Fibroblast of villous mesenchyme (primary cell): ENCODE data around the gene USP7. TPM values are rescaled to one million over a fixed set of nuclear protein-coding genes. Genes with fewer than 3 reads are reported as not detected.
A peak's percentile ranks its signal among the peaks of the same experiment; 100 is the strongest.

Experiments
- DNase-seq: peaks from one replicate; pipeline ENCODE4 v3.0.0-alpha.2; 2010; ENCODE audit warnings: low read depth
- H3K4me3 ChIP-seq: 2 replicates; pipeline ENCODE4 v1.5.1; 2011; ENCODE audit warnings: low read depth, mild to moderate bottlenecking, low read length
- CTCF ChIP-seq: IDR thresholded peaks from 2 replicates; pipeline ENCODE4 v1.5.1; 2012; ENCODE audit warnings: low read depth, mild to moderate bottlenecking, low read length; ENCODE audit not compliant: insufficient read depth
- total RNA-seq: library from RNA; depleted of rRNA; stranded (reverse); fragments of >200 nt; gene quantifications from 2 replicates; pipeline ENCODE4 v1.2.3, GENCODE V29; 2012

USP7 gene
- total RNA-seq, 1 donor, result 54.4 TPM

- TF ChIP-seq CTCF, result no peak
- DNase-seq, result no peak
These were observed 40.5 kb upstream of the USP7 start for GRCh38 chr16:9004183-9004582.

GRCh38 chr16:9003763-9004162 is 40.1 kb upstream of the USP7 start:
- no peak for DNase-seq
- H3K4me3 ChIP-seq, result no peak overlapping the region
- no peak for TF ChIP-seq CTCF

More at GRCh38 chr16:9004183-9004582, 40.5 kb upstream of the USP7 start:
- H3K4me3 ChIP-seq, result no peak overlapping the region

- TF ChIP-seq CTCF, result no peak
- H3K4me3 ChIP-seq, result no peak overlapping the region
- DNase-seq, result no peak
These were observed 39.6 kb upstream of the USP7 start for GRCh38 chr16:9003322-9003721.

- DNase-seq, result no peak
- no peak for TF ChIP-seq CTCF
- H3K4me3 ChIP-seq, result no peak overlapping the region
These were observed 38.3 kb upstream of the USP7 start for GRCh38 chr16:9002042-9002441.

GRCh38 chr16:9000664-9001063 is 37.0 kb upstream of the USP7 start:
- no peak for DNase-seq
- TF ChIP-seq CTCF, result no peak
- H3K4me3 ChIP-seq, result no peak overlapping the region

- TF ChIP-seq CTCF, result no peak
These were observed 36.1 kb upstream of the USP7 start for GRCh38 chr16:8999800-9000199.

GRCh38 chr16:8998108-8998507 is 34.4 kb upstream of the USP7 start:
- no peak for TF ChIP-seq CTCF
- DNase-seq, result peak; percentile 80
- H3K4me3 ChIP-seq, result no peak overlapping the region

More at GRCh38 chr16:8999800-9000199, 36.1 kb upstream of the USP7 start:
- H3K4me3 ChIP-seq, result no peak overlapping the region
- DNase-seq, result no peak
